ENCODE results near the gene P2RY11. TPM values are rescaled to one million over a fixed set of nuclear protein-coding genes. Genes with fewer than 3 reads are reported as not detected.

The P2RY11 gene
- total and polyA plus RNA-seq, 4 donors = 0.68 to 5.3 (median 3.7) TPM

- Histone ChIP-seq H3K9ac (ENCODE audit: low read depth in 1 of 2, low read length in 2 of 2) (peak overlapping the region; percentile 30 to 65), H3K9me3 (ENCODE audit: control insufficient read depth in 4 of 4, low read length in 3 of 4) (no peaks in the 10 kb centered on the region), H3K27ac (ENCODE audit: low read depth in 1 of 2, low read length in 2 of 2) (no peak overlapping the region), H3K4me3 (ENCODE audit: low read depth in 1 of 3, low read length in 3 of 3) (peak overlapping the region; percentile 80 to 88 (median 82)), H3K27me3 (ENCODE audit: control insufficient read depth in 4 of 4, insufficient read depth in 4 of 4, low read length in 3 of 4) (no peaks in the 10 kb centered on the region), H3K36me3 (ENCODE audit: control insufficient read depth in 4 of 4, insufficient read depth in 3 of 4, low read depth in 1 of 4, low read length in 3 of 4) (peaks cover 15 to 39% (median 18%) of the 10 kb centered on the region in 4 donors), H3K4me1 (ENCODE audit: control insufficient read depth in 4 of 4, insufficient read depth in 4 of 4, low read length in 3 of 4) (peaks cover 0 to 11% (median 8%) of the 10 kb centered on the region in 4 donors)
- DNase-seq (ENCODE audit: low spot score) = no peak
- 86% methylated on average over 10 of the region's 10 CpGs for WGBS
- no peak for TF ChIP-seq HNF4G (IDR thresholded peaks at IDR 0.05)
- no peak for TF ChIP-seq YY1 (IDR thresholded peaks at IDR 0.05)
- no peak for TF ChIP-seq TAF1 (conservative IDR thresholded peaks at IDR 0.05)
- TF ChIP-seq RXRA (IDR thresholded peaks at IDR 0.05) = no peak
Observed at GRCh38 chr19:10107254-10107653, 4.2 kb upstream of the P2RY11 start.

GRCh38 chr19:10107817-10108367, 3.6 kb upstream of the P2RY11 start:
- Histone ChIP-seq H3K4me3 (ENCODE audit: low read depth in 1 of 3, low read length in 3 of 3) (no peak overlapping the region), H3K9me3 (ENCODE audit: control insufficient read depth in 4 of 4, low read length in 3 of 4) (no peaks in the 10 kb centered on the region), H3K9ac (ENCODE audit: low read depth in 1 of 2, low read length in 2 of 2) (no peak overlapping the region), H3K36me3 (ENCODE audit: control insufficient read depth in 4 of 4, insufficient read depth in 3 of 4, low read depth in 1 of 4, low read length in 3 of 4) (peaks cover 15 to 39% (median 18%) of the 10 kb centered on the region in 4 donors), H3K27me3 (ENCODE audit: control insufficient read depth in 4 of 4, insufficient read depth in 4 of 4, low read length in 3 of 4) (no peaks in the 10 kb centered on the region), H3K4me1 (ENCODE audit: control insufficient read depth in 4 of 4, insufficient read depth in 4 of 4, low read length in 3 of 4) (peaks cover 0 to 11% (median 8%) of the 10 kb centered on the region in 4 donors), H3K27ac (ENCODE audit: low read depth in 1 of 2, low read length in 2 of 2) (no peak overlapping the region)
- 95% methylated on average over 14 of the region's 14 CpGs for WGBS
- TF ChIP-seq ZBTB33 (IDR thresholded peaks at IDR 0.05) = no peak
- no peak for TF ChIP-seq RXRA (IDR thresholded peaks at IDR 0.05)
- TF ChIP-seq RAD21 (IDR thresholded peaks at IDR 0.05) = no peak
- no peak for TF ChIP-seq JUND (IDR thresholded peaks at IDR 0.05)
- no peak for TF ChIP-seq TAF1 (conservative IDR thresholded peaks at IDR 0.05)
- no peak for DNase-seq (ENCODE audit: low spot score)

- Histone ChIP-seq H3K36me3 (ENCODE audit: control insufficient read depth in 4 of 4, insufficient read depth in 3 of 4, low read depth in 1 of 4, low read length in 3 of 4) (peaks cover 15 to 45% (median 20%) of the 10 kb centered on the region in 4 donors), H3K27me3 (ENCODE audit: control insufficient read depth in 4 of 4, insufficient read depth in 4 of 4, low read length in 3 of 4) (no peaks in the 10 kb centered on the region), H3K4me3 (ENCODE audit: low read depth in 1 of 3, low read length in 3 of 3) (no peak overlapping the region), H3K9me3 (ENCODE audit: control insufficient read depth in 4 of 4, low read length in 3 of 4) (no peaks in the 10 kb centered on the region), H3K4me1 (ENCODE audit: control insufficient read depth in 4 of 4, insufficient read depth in 4 of 4, low read length in 3 of 4) (peaks cover 0 to 13% (median 11%) of the 10 kb centered on the region in 4 donors), H3K27ac (ENCODE audit: low read depth in 1 of 2, low read length in 2 of 2) (no peak overlapping the region), H3K9ac (ENCODE audit: low read depth in 1 of 2, low read length in 2 of 2) (no peak overlapping the region)
- 93% methylated on average over 14 of the region's 14 CpGs for WGBS
- TF ChIP-seq MAX (IDR thresholded peaks at IDR 0.05) = no peak
- TF ChIP-seq ZBTB33 (IDR thresholded peaks at IDR 0.05) = no peak
- no peak for TF ChIP-seq RAD21 (IDR thresholded peaks at IDR 0.05)
- no peak for TF ChIP-seq JUND (IDR thresholded peaks at IDR 0.05)
- DNase-seq (ENCODE audit: low spot score) = no peak
Observed at GRCh38 chr19:10109528-10109927, 2.0 kb upstream of the P2RY11 start.

All from liver (tissue), 9 donors.